AG04450 (cell line): ENCODE data around the gene PPP1CA. TPM values are rescaled to one million over a fixed set of nuclear protein-coding genes. Genes with fewer than 3 reads are reported as not detected.

Experiments used
- CTCF ChIA-PET: fragments of 300-600, 350-600 bp; formaldehyde crosslinking; extraction: SDS; loops from one replicate; lab custom pipeline; 2022; ENCODE audit warnings: antibody characterized with exemption, inconsistent platforms; lab: Charles Lee
- POLR2A ChIA-PET: fragments of 350-600 bp; formaldehyde crosslinking; extraction: SDS; loops from one replicate; lab custom pipeline; 2021; ENCODE audit warnings: antibody characterized with exemption, inconsistent platforms; lab: Yijun Ruan, JAX
- DNase-seq: peaks from one replicate; pipeline ENCODE4 v3.0.0-alpha.2; 2011; ENCODE audit warnings: low read depth, low spot score
- H3K27ac ChIP-seq: one replicate; pipeline ENCODE4 v1.5.1; 2012; ENCODE audit warnings: low read depth, low read length, control low read depth
- H3K27me3 ChIP-seq: one replicate; pipeline ENCODE4 v1.6.0; 2012; ENCODE audit warnings: low read length; ENCODE audit not compliant: control insufficient read depth, insufficient read depth
- H3K4me3 ChIP-seq: 2 replicates; pipeline ENCODE4 v1.5.1; 2011; ENCODE audit warnings: mild to moderate bottlenecking, low read depth, low read length, control low read depth
- H3K9me3 ChIP-seq: 2 replicates; pipeline ENCODE4 v1.5.1; 2012; ENCODE audit warnings: low read length; ENCODE audit not compliant: control insufficient read depth, insufficient read depth
- polyA plus RNA-seq: library from polyadenylated mRNA; depleted of rRNA; stranded (reverse); fragments of >200 nt; gene quantifications from 2 replicates; pipeline ENCODE4 v1.2.3, GENCODE V29; 2011
- TF ChIP-seq, protein P1 (sequence below): IDR thresholded peaks from 2 replicates; pipeline ENCODE4 v1.5.1; 2011; ENCODE audit warnings: low read depth, low read length, control low read depth, inconsistent platforms

Gene PPP1CA
- polyA plus RNA-seq, 1 experiment = 116 TPM

DNA sequence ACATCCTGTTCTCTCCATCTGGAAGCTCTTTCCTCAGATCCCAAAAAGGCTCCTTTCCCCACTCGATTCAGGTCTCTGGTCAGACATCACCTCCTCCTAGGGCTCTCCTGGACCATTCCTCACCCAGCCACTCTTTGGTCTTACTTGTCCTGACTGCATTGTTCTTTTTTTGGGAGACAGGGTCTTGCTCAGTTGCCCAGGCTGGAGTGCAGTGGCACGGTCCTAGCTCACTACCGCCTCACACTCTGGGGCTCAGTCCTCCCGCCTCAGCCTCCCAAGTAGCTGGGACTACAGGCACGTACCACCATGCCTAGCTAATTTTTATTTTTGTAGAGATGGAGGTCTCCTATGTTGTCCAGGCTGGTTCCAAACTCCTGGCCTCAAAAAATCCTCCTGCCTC is 43.9 kb upstream of the PPP1CA start:
- ChIA-PET CTCF (no interaction called here), POLR2A (no interaction called here)
- Histone ChIP-seq H3K4me3 (no peak overlapping the region), H3K27ac (no peak overlapping the region), H3K9me3 (no peaks in the 10 kb centered on the region; the same call in 1 of the 2 replicates), H3K27me3 (no peaks in the 10 kb centered on the region)
- TF ChIP-seq, protein P1, sequence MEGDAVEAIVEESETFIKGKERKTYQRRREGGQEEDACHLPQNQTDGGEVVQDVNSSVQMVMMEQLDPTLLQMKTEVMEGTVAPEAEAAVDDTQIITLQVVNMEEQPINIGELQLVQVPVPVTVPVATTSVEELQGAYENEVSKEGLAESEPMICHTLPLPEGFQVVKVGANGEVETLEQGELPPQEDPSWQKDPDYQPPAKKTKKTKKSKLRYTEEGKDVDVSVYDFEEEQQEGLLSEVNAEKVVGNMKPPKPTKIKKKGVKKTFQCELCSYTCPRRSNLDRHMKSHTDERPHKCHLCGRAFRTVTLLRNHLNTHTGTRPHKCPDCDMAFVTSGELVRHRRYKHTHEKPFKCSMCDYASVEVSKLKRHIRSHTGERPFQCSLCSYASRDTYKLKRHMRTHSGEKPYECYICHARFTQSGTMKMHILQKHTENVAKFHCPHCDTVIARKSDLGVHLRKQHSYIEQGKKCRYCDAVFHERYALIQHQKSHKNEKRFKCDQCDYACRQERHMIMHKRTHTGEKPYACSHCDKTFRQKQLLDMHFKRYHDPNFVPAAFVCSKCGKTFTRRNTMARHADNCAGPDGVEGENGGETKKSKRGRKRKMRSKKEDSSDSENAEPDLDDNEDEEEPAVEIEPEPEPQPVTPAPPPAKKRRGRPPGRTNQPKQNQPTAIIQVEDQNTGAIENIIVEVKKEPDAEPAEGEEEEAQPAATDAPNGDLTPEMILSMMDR = no peak
- no peak for DNase-seq

DNA sequence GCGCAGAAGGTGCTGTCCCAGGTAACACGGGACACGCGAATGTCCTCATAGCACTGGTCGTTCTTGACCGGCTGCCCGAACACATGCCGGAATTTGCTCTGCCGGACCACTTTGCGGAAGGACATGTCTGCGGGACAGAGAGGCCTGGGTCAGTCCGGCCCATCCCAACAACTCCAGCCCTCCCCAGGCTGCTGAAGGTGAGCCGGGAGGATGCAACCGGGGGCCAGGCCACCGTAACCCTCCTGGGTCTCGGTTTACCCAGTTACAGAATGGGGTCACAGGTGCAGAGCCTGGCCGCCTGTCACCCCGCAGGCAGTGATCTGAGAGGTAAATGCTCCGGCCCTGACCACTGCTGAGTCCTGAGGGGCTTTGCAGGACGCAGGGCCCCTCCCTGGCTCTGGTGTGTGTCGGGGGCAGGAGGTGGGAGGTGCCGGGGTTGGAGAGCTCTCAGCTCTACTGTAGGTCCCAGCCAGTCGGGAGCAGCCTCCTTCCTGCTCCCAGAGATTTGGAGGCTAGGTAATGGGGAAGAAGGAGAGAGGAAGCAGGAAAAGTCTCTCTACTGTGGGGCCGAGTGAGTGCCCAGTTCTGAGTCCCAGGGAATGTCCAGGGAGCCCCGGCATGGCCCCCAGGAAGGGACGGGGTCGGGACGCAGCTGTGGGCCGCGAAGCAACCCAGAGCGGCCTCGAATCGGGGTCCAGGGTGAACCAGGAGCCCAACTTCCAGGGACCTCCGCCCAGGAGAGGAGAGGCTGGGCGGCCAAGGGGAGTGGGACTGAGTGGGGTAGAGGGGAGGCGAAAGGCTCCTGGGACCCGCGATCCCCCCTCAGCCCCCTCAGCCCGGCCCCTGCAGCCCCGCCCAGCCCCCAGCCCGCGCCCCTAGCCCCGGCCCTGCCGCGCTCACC is 41.1 kb upstream of the PPP1CA start:
- DNase-seq = no peak
- TF ChIP-seq, protein P1 = no peak
- POLR2A ChIA-PET = interaction anchor here (0.6 kb wide), 1 partner anchor 26 kb away, joined by 4 read pairs; the partner anchor contains the start of gene TMEM134
- Histone ChIP-seq H3K27ac (peak overlapping the region; percentile 47), H3K4me3 (peak overlapping the region; percentile 85), H3K27me3 (no peaks in the 10 kb centered on the region), H3K9me3 (no peaks in the 10 kb centered on the region; the same call in 1 of the 2 replicates)
- CTCF ChIA-PET = interaction anchor here (0.6 kb wide), 1 partner anchor 60 kb away, joined by 3 read pairs; no protein-coding TSS in a partner anchor

DNA sequence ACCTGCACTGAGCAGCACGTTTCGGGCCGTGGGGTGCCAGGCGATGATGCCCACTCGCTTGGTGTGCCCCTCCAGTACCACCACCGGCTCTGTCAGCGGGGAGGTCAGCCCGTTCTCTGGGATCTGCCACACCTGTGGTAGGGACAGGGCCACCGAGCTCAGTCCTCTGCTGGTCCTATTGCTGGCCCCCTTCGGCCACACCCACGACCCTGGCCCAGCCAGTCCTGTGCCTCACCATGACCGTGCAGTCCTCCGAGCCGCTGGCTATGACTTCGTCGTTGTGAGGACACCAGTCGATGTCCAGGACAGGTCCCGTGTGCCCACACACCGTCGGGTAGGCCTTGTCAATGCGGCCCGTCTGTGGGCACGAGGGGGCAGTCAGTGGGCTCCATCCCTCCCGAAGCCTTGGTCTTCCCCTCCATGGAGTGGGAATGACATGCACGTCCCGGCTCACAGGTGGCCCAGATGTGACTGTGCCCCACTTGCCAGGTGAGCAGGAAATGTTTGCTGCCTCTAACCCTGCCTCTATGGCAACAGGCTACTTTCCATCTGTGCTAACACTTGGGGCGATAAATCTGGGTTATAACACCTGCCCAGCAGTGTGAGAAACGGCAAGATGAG is 40.2 kb upstream of the PPP1CA start:
- Histone ChIP-seq H3K27me3 (no peaks in the 10 kb centered on the region), H3K27ac (no peak overlapping the region), H3K9me3 (no peaks in the 10 kb centered on the region; the same call in 1 of the 2 replicates), H3K4me3 (peak overlapping the region; percentile 85)
- TF ChIP-seq, protein P1 = no peak
- ChIA-PET CTCF (no interaction called here), POLR2A (no interaction called here)
- DNase-seq = no peak

DNA sequence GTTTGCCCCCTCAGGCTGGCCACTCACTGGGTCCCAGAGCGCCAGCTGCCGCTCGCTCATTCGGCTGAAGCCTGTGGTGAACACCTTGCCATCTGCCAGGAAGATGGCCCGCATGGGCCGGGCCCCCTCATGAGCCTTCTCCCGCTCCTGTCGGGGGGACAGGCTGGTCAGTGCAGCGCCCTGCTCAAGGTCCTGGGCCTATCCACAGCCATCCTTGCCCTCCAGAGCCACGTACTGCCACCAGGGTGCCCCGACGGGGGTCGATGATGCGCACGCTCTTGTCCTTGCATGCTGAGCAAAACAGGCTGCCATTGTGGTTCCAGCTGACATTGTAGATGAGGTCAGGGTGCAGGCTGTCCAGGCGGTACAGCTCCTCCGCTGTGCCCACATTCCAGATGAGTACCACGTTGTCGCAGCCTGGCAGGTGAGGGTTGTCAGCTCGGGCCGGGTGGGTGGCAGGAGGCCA is 39.5 kb upstream of the PPP1CA start:
- ChIA-PET POLR2A (no interaction called here), CTCF (no interaction called here)
- Histone ChIP-seq H3K27me3 (no peaks in the 10 kb centered on the region), H3K27ac (no peak overlapping the region), H3K9me3 (no peaks in the 10 kb centered on the region; the same call in 1 of the 2 replicates), H3K4me3 (no peak overlapping the region)
- no peak for DNase-seq
- TF ChIP-seq, protein P1 = no peak
